Left hindlimb (tissue), 1 donor: Measurements from ENCODE around the gene NLRC5.

ENCODE experiments used
- DNase-seq: peaks from one replicate; pipeline ENCODE4 v3.0.0-alpha.2; 2018

The NLRC5 gene

DNA sequence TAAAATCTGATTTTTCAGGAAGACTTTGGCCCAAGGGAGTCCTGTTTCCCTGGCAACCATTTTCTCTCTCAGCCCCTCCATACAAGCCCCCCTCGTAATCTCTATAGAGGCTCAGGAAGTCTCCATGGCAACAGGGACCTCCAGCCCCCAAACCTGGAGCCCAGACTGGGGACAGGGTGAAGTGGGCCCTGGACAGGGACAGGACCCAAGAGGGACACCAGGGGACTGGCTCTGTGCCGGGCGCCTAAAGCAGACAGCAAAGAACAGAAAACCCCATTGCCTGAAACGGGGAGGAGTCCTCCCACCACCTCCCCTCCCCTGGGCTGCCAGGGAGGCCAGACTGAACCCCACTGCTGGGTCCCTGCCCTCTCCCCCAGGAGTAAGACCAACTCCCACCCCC is 143.7 kb downstream of the NLRC5 start:
- no peak for DNase-seq
